ENCODE results near the gene SPTBN2.

SPTBN2 gene

DNA sequence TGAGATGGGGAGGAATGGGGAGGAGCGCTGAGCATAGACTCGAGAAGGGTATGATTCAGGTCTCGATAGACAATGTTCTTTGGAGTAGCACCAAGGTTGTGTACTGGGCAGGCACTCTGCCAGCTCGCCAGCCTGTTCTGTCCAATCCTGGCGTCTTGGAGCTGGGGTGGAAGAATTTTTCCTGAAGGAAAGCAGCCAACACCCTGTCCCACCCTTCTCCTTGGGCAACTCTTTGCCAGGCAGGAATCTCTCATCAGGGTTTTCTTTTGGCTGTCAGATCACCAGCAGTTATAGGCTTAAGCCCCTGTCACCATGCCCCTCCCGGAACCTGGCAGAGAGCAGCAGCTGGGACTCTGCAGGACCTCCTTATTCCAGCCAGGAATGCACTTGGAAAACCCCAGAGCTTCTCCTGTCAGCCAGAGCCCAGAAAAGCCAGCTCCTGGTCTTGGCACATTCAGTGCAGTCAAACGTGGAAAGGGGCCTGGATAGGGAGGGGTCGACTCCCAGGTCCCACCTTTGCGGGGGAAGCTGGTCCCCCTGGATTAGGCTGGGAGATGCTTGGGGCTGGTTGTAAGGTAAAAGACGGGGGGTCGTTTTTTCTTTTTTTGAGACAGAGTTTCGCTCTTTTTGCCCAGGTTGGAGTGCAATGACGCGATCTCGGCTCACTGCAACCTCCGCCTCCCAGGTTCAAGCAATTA is 14.4 kb upstream of the SPTBN2 start:
- DNase-seq (ENCODE audit: low read depth, low spot score): no peak
- ChIA-PET CTCF (interaction anchor here (0.8 to 1.5 kb wide), 3 partner anchors 10 to 89 kb away, joined by 3 to 5 read pairs (median 4); no protein-coding TSS in a partner anchor), POLR2A (no interaction called here)
- TF ChIP-seq, protein P1, sequence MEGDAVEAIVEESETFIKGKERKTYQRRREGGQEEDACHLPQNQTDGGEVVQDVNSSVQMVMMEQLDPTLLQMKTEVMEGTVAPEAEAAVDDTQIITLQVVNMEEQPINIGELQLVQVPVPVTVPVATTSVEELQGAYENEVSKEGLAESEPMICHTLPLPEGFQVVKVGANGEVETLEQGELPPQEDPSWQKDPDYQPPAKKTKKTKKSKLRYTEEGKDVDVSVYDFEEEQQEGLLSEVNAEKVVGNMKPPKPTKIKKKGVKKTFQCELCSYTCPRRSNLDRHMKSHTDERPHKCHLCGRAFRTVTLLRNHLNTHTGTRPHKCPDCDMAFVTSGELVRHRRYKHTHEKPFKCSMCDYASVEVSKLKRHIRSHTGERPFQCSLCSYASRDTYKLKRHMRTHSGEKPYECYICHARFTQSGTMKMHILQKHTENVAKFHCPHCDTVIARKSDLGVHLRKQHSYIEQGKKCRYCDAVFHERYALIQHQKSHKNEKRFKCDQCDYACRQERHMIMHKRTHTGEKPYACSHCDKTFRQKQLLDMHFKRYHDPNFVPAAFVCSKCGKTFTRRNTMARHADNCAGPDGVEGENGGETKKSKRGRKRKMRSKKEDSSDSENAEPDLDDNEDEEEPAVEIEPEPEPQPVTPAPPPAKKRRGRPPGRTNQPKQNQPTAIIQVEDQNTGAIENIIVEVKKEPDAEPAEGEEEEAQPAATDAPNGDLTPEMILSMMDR (IDR thresholded peaks at IDR 0.05; ENCODE audit: insufficient read depth, low read length, missing control alignments): no peak
- H3K4me3 ChIP-seq (ENCODE audit: low read depth, low read length): 0 out of 2 replicates have a peak overlapping the region, but pooled peaks have one; percentile 6

DNA sequence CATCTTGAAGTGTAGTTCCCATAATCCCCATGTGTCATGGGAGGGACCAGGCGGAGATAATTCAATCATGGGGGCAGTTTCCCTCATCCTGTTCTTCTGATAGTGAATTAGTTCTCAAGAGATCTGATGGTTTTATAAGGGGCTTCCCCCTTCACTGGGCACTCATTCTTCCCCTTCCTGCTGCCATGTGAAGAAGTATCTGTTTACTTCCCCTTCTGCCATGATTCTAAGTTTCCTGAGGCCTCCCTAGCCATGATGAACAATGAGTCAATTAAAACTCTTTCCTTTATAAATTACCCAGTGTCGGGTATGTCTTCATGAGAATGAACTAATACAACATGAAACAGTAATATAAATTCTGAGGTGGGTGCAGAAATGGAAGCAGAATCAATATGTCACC is 12.1 kb upstream of the SPTBN2 start:
- H3K4me3 ChIP-seq (ENCODE audit: low read depth, low read length): no peak overlapping the region
- ChIA-PET POLR2A (no interaction called here), CTCF (interaction anchor here (1.5 kb wide), 1 partner anchor 27 kb away, joined by 3 read pairs; no protein-coding TSS in a partner anchor)
- TF ChIP-seq, protein P1 (IDR thresholded peaks at IDR 0.05; ENCODE audit: insufficient read depth, low read length, missing control alignments): no peak
- DNase-seq (ENCODE audit: low read depth, low spot score): no peak

DNA sequence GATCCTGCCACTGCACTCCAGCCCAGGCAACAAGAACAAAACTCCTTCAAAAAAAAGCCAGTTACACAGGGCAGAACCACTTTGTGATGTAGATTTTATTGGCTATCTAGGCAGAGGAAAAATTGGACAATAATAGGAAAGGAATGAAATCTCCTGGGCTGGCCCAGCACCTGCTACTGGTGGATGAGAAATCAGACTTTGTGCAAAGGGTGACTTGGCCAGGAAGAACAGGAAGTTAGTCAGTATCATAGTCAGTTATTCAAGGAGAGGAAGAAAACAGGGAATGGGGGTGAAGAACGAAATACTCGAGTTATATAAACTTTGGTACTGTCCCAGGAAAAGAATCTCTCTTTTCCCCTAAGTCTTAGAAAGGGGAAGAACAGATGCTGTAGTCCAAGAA is 11.0 kb upstream of the SPTBN2 start:
- TF ChIP-seq, protein P1 (IDR thresholded peaks at IDR 0.05; ENCODE audit: insufficient read depth, low read length, missing control alignments): no peak
- POLR2A ChIA-PET: no interaction called here
- no peak for DNase-seq (ENCODE audit: low read depth, low spot score)
- CTCF ChIA-PET: interaction anchor here (1.3 to 1.5 kb wide), 2 partner anchors 11 to 26 kb away, joined by 3 read pairs; partner anchors contain the start of gene SPTBN2
- no peak overlapping the region for H3K4me3 ChIP-seq (ENCODE audit: low read depth, low read length)

DNA sequence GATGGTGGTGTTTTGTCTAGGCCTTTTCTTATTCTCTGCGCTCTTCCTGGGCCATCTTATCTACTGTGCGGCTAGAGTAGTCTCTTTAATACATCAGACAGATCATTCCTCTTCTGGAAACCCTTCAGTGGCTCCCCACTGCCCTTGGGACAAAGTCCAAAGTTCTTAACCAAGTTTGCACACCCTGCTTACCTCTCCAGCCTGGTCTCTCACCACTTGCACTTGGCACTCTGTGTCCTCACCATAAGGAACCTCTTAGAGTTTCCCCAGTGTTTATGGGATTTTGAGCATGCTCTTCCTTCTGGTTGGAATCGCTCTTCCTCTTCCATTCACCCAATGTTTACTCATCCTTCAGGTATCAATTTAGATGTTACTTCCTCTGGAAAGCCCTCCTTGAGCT is 5.2 kb upstream of the SPTBN2 start:
- no peak overlapping the region for H3K4me3 ChIP-seq (ENCODE audit: low read depth, low read length)
- ChIA-PET POLR2A (no interaction called here), CTCF (no interaction called here)
- DNase-seq (ENCODE audit: low read depth, low spot score): no peak
- TF ChIP-seq, protein P1 (IDR thresholded peaks at IDR 0.05; ENCODE audit: insufficient read depth, low read length, missing control alignments): no peak

DNA sequence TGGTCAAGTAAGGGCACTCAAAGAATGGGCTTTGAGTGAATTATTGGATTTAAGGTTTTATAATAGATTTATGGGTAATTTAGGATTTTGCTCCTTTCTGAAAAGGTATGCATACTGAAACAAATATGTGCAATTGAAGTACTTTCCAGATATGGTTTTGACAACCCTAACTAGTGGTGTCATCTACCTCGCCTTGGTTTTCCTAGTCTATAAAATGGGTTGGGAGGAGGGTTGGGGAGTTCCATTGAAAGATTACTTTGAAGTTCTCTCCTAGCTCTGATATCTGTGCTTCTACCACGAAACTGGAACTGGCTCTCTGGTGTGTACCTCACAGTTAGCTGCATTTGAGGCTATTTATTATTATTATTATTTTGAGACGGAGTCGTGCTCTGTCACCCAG is 431 bp upstream of the SPTBN2 start:
- TF ChIP-seq, protein P1 (IDR thresholded peaks at IDR 0.05; ENCODE audit: insufficient read depth, low read length, missing control alignments): no peak
- no peak for DNase-seq (ENCODE audit: low read depth, low spot score)
- ChIA-PET CTCF (interaction anchor here (1.3 to 1.7 kb wide), 2 partner anchors 10 to 34 kb away, joined by 3 to 5 read pairs; no protein-coding TSS in a partner anchor), POLR2A (interaction anchor here (0.6 kb wide), 1 partner anchor 360 kb away, joined by 3 read pairs; no protein-coding TSS in a partner anchor)
- no peak overlapping the region for H3K4me3 ChIP-seq (ENCODE audit: low read depth, low read length)

DNA sequence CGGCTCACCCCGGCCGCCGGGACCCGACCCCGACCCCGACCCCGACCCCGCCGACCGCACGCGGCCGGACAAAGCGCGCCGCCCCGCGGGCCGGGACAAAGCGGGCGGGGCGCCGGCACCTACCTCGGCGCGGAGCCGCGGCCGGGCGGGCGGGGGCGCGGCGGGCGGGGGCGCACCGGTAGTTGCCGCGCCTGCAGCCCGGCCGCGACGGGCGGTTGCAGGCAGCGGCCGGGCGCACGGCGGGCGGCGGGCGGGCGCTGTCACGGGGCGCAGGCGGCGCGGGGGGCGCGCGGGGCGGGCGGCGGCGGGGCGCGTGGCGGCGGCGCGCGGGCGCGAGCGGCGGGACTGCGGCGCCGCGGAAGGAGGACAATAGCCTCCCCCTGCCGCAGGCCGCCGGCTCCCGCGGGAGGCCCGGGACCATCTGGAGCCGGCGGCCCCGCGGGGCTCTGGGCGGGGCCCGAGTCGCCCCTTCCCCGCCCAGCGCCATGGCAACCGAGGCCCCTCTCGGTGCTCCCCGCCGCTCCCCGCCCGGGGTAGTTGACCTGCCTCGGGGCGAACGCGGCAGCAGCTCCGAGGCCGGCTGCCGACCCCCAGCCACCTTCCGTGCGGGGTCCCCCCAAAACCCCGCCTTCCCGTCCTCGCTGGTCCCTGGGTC is 851 bp downstream of the SPTBN2 start:
- CTCF ChIA-PET: interaction anchor here (1.0 to 1.7 kb wide), 2 partner anchors 11 to 33 kb away, joined by 3 to 5 read pairs; no protein-coding TSS in a partner anchor
- POLR2A ChIA-PET: interaction anchor here (0.7 kb wide), 1 partner anchor 70 kb away, joined by 3 read pairs; no protein-coding TSS in a partner anchor
- DNase-seq (ENCODE audit: low read depth, low spot score): no peak

More for the DNA sequence above, 851 bp downstream of the SPTBN2 start:
- TF ChIP-seq, protein P1 (IDR thresholded peaks at IDR 0.05; ENCODE audit: insufficient read depth, low read length, missing control alignments): no peak
- H3K4me3 ChIP-seq (ENCODE audit: low read depth, low read length): peak overlapping the region; percentile 40

Data from AG04449 (cell line).